Vagina (tissue), 2 donors: ENCODE results near the gene ADAMTS6.

Experiments used
- POLR2A ChIP-seq, 2 donors: fragments of 450-650 bp; IDR thresholded peaks; one replicate each; pipeline ENCODE4 v1.6.1; 2017; ENCODE audit warnings: antibody characterized with exemption in 2 of 2, mild to moderate bottlenecking in 2 of 2, moderate library complexity in 2 of 2
- POLR2AphosphoS5 ChIP-seq, 2 donors: sonication (generic); formaldehyde crosslinking; IDR thresholded peaks; one replicate each; pipeline ENCODE4 v1.9.0; 2017; ENCODE audit warnings: antibody characterized with exemption in 2 of 2, mild to moderate bottlenecking in 2 of 2, low read depth in 1 of 2; ENCODE audit not compliant: insufficient read depth in 1 of 2
- TF ChIP-seq, protein P1 (sequence below), 3 experiments: fragments of 450-650 bp in 2 of 3; fragments of 200-600 bp in 1 of 3; sonication (generic) in 1 of 3; IDR thresholded peaks; one replicate each; pipeline ENCODE4 v1.5.1; 2017 to 2019; ENCODE audit warnings: antibody characterized with exemption in 3 of 3, mild to moderate bottlenecking in 2 of 3, moderate library complexity in 2 of 3

DNA sequence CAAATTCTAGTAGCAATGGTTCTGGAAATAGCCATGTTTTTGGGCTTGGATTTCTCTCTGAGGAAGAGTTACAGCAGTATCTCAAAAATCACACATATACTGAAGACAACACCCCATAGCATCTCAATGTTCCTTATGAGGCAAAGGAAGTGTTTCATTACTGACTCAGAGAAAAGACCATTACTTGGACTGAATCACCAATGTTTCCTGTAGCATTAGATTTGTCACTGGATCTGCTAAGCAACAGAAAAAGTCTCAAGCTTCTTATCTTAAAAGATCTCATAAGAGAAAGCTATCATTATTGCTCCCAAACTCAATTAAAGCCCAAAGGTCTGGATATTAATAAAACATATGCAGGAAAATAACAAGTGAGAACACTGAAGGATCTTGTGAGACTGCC lies 272.4 kb downstream of the ADAMTS6 start:
- TF ChIP-seq, protein P1, sequence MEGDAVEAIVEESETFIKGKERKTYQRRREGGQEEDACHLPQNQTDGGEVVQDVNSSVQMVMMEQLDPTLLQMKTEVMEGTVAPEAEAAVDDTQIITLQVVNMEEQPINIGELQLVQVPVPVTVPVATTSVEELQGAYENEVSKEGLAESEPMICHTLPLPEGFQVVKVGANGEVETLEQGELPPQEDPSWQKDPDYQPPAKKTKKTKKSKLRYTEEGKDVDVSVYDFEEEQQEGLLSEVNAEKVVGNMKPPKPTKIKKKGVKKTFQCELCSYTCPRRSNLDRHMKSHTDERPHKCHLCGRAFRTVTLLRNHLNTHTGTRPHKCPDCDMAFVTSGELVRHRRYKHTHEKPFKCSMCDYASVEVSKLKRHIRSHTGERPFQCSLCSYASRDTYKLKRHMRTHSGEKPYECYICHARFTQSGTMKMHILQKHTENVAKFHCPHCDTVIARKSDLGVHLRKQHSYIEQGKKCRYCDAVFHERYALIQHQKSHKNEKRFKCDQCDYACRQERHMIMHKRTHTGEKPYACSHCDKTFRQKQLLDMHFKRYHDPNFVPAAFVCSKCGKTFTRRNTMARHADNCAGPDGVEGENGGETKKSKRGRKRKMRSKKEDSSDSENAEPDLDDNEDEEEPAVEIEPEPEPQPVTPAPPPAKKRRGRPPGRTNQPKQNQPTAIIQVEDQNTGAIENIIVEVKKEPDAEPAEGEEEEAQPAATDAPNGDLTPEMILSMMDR (IDR thresholded peaks at IDR 0.05), result no peak
- TF ChIP-seq POLR2A (IDR thresholded peaks at IDR 0.05) (no peak), POLR2AphosphoS5 (IDR thresholded peaks at IDR 0.05; ENCODE audit: insufficient read depth in 1 of 2, low read depth in 1 of 2) (no peak)
